ENCODE data around the gene ERFE.

DNA sequence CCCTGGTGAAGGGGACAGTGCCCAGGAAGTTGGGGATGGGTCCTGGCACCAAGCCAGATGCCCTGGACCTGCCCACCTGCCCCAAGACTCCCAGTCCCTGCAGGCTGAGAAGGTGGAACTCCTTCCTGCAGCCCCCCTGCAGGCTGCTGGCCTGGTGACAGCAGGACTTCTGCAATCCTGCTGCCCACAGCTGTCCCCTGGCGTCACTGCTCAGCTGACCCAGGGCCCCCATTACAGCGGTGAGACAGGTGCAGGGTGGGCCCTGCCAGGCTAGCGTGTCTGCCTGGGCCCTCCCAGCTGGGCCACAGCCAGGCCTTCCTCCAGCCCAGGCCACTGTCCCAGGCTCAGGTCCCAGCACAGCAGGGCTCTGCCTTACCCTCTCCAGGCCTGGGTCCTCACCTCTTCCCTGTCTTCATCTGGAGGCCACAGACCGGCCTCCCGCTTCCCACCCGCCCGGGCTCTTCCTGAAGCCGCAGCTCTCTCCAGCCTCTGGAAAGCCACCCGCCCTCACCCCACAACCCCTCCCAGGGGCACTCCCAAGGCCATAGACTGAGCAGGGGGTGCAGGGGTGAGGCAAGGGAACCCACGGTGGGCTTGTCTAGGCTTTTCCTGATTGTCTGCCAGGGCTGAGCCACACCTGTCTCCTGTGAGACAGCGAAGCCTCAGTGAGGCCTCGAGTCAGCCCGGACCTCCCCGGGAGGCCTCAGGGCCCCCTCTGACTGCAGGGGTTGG is 8.8 kb upstream of the ERFE start:
- TF ChIP-seq, protein P1, sequence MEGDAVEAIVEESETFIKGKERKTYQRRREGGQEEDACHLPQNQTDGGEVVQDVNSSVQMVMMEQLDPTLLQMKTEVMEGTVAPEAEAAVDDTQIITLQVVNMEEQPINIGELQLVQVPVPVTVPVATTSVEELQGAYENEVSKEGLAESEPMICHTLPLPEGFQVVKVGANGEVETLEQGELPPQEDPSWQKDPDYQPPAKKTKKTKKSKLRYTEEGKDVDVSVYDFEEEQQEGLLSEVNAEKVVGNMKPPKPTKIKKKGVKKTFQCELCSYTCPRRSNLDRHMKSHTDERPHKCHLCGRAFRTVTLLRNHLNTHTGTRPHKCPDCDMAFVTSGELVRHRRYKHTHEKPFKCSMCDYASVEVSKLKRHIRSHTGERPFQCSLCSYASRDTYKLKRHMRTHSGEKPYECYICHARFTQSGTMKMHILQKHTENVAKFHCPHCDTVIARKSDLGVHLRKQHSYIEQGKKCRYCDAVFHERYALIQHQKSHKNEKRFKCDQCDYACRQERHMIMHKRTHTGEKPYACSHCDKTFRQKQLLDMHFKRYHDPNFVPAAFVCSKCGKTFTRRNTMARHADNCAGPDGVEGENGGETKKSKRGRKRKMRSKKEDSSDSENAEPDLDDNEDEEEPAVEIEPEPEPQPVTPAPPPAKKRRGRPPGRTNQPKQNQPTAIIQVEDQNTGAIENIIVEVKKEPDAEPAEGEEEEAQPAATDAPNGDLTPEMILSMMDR (IDR thresholded peaks at IDR 0.05; ENCODE audit: poor library complexity, severe bottlenecking): no peak
- TF ChIP-seq EZH2 (IDR thresholded peaks at IDR 0.05; ENCODE audit: borderline replicate concordance, insufficient read depth, low read length, poor library complexity, severe bottlenecking): no peak

All from neural cell (in vitro differentiated cells).